ENCODE results near the gene SRP14.
"Not testable (repeated sequence)": the region's sequence is repeated elsewhere in the genome, so short reads cannot be mapped to it uniquely, and the experiment has no call there.

Gene SRP14

GRCh38 chr15:40016224-40016865 lies 22.6 kb downstream of the SRP14 start:
- no peak for DNase-seq

DNA sequence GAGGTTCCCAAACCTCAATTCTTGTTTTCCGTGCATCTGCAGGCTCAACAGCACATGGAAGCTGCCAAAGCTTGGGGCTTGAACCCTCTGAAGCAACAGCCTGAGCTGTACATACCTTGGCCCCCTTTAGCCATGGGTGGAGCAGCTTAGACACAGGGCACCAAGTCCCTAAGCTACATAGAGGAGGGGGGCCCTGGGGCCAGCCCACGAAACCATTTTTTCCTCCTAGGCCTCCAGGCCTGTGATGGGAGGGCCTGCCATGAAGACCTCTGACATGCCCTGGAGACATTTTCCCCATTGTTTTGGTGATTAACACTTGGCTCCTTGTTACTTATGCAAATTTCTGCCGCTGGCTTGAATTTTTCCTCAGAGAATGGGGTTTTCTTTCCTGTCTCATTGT lies 24.6 kb downstream of the SRP14 start:
- no peak for DNase-seq

GRCh38 chr15:40013372-40013771 lies 25.6 kb downstream of the SRP14 start:
- DNase-seq, result not testable (repeated sequence)

DNA sequence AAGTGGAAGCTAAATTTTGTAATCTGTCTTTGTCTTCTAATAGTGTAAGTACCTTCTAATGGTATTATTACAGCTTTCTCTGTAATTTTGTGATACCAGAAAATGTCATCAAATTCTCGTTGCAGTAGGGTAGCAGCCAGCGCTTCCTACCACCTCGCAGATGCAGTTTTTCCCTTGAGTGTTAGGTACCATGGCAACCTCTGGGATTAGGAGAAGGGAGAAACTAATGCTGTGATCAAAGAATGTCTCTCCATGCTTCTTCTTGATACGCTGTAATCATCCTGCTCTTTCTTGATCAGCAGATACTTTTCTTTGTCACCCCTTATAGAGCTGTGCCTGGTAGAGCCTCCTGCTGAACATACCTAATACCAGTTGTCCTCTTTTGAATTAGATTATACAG lies 27.7 kb downstream of the SRP14 start:
- no peak for DNase-seq

DNA sequence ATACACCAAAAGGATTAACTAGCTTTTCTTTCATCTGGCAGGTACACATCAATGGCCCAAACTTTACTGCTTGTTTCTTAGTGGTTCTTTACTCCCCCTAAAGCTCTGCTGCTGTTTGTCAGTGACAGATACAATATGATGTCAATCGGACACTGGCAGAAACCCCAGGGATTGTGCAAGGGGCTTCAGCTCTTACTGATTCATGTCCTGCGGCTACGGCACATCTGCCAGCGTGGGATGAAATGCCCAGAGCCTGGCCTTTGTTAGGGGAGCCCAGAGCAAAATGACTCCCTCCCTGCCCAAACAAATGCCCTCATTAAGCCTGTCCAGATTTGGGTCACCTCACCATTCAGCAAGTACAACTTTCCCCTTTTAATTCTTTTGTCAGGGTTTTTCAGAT lies 28.3 kb downstream of the SRP14 start:
- no peak for DNase-seq

- no peak for DNase-seq
These were observed 30.8 kb downstream of the SRP14 start for GRCh38 chr15:40008061-40008765.

DNA sequence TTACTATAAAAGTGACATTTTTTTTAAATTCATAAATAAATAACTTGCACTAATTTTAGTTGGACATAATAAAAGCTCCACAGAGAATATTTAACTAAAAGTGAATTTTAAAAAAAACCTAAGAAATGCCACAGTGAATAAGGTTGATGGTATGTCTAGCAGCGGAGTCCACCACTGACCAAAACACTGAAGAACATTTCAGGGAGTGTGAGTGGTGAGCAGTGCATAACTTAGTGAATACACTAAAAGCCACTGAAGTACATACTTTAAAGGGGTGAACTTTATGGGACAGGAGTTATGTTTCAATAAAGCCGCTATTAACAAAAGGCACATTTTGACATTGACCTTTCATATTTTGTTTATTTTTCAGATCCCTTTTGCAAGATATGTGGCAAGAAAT lies 32.3 kb downstream of the SRP14 start:
- DNase-seq, result no peak

DNA sequence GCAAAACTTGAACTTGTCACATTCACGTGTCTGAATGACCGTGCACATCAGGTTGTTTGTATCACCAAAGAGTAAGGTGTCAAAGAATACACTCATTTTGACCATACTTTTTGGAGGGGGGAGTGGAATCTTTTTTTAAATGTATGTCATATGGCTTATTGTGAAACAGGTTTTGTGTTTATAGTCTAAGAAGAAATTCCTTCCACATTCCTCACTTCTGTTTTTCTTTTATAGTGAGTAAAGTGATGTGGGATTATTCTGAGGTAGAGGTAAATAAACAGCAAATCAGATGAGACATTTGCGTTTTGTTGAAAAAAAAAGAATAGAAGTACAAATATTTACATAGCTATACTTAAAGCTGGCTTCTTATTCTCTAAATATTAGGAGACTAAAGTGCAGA lies 33.0 kb downstream of the SRP14 start:
- DNase-seq, result no peak

- DNase-seq, result no peak
These were observed 35.7 kb downstream of the SRP14 start for GRCh38 chr15:40003116-40003916.

DNA sequence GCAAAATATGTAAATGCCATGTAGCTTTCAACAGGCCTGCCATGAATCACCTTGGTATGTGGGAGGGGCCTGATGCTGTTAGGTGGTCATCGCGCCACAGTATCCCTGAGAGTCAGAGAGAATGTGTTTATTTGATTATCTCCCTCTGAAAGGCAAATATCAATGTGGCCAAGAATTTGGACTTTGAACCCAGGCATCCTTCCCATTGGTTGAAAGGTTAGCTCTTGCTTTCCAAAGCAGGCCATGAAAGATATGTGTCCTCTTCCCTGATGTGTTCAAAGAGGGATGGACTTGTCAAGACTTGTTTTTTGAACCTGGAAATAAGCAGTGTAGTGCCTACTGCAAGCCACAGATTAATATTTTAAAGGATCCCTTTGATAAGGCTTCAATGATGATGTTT lies 36.7 kb downstream of the SRP14 start:
- DNase-seq, result no peak

- no peak for DNase-seq
These were observed 39.3 kb downstream of the SRP14 start for GRCh38 chr15:39999538-40000200.

GRCh38 chr15:39998511-39999077 lies 40.4 kb downstream of the SRP14 start:
- no peak for DNase-seq

- DNase-seq, result no peak
These were observed 41.3 kb downstream of the SRP14 start for GRCh38 chr15:39997639-39998038.

DNA sequence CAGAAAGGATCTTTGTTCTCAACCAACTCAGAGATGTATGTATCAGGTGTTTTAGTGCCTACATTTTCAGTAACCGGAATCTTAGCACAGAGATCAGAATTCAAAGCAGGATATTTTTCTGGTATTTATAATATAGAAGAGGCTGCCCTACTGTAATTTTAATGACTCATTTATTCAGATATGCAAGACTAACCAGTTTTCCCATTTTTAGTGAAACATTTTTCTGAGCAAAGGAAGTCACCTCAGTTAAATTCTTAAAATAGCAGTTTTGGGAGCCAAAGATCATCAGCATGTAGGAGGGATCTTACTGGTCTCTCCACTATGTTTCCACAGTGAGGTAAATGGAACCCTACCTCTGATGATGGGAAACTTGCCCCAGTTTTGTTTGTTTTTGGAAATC lies 42.0 kb downstream of the SRP14 start:
- no peak for DNase-seq

- DNase-seq, result not testable (repeated sequence)
These were observed 42.8 kb downstream of the SRP14 start for GRCh38 chr15:39996228-39996627.

DNA sequence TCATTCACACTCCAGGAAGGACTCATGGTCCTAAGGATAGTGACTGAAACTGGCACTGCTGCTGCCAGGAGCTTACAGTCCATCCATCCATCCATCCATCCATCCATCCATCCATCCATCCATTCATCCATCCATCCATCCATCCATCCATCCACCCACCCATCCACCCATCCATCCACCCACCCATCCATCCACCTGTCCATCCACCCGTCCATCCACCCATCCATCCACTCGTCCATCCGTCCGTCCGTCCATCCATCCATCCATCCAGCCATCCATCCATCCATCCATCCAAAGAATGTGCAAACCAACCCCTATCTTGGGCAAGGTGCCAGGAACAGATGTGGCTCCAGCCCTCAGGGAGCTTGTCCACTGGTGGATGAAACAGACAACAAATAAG lies 46.0 kb downstream of the SRP14 start:
- DNase-seq, result not testable (repeated sequence)

DNA sequence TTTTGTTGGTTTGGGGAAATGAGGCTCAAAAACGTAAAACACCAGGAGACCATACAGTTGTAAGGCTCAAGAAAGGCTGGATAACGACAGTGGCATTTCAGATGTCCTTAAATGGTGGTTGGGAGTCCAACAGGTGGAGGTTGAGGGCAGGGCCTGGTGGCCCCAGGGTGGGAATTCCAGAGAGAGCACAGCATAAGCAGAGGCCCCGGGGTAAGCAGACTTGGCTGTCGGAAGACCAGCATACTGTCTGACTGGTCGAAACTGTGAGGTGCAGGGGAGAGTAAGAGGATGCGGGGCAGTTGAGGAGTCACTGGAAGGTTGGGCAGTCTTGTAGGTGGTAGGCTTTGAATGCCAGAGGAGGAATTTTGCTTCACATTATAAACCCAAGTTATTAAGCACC lies 48.3 kb downstream of the SRP14 start:
- no peak for DNase-seq

- no peak for DNase-seq
These were observed 51.2 kb downstream of the SRP14 start for GRCh38 chr15:39987821-39988220.

All from activated effector memory CD4-positive, alpha-beta T cell treated with anti-CD3 and anti-CD28 coated beads, Interleukin-2, amount 50 U/mL, for 16 hours (primary cell).